Breast epithelium (tissue), 4 donors: ENCODE data around the gene PRKG1. TPM values are rescaled to one million over a fixed set of nuclear protein-coding genes. Genes with fewer than 3 reads are reported as not detected.

Experiments
- DNase-seq, 2 donors: peaks; one replicate each; pipeline ENCODE4 v3.0.0-alpha.2; 2019; ENCODE audit warnings: low spot score in 2 of 2
- H3K27ac ChIP-seq, 2 donors: fragments of 200-600 bp; sonication (generic) in 1 of 2; one replicate each; pipeline ENCODE4 v1.5.1; 2016 to 2019; ENCODE audit warnings: mild to moderate bottlenecking in 1 of 2
- H3K27me3 ChIP-seq, 2 donors: fragments of 200-600 bp; sonication (generic) in 1 of 2; one replicate each; pipeline versions ENCODE4 v1.5.1 to v1.6.0; 2017 to 2019; ENCODE audit warnings: control low read depth in 1 of 2, mild to moderate bottlenecking in 1 of 2
- H3K36me3 ChIP-seq: fragments of 200-600 bp; one replicate; pipeline ENCODE4 v1.5.1; 2019
- H3K4me1 ChIP-seq, 2 donors: fragments of 200-600 bp; sonication (generic); one replicate each; pipeline ENCODE4 v1.5.1; 2016 to 2019; ENCODE audit warnings: control low read depth in 1 of 2
- H3K4me3 ChIP-seq, 3 donors: fragments of 200-600 bp; sonication (generic); 1 replicate in 2 of 3; 2 replicates in 1 of 3; pipeline ENCODE4 v1.5.1; 2016 to 2019; ENCODE audit warnings: mild to moderate bottlenecking in 3 of 3, moderate library complexity in 2 of 3
- H3K9me3 ChIP-seq, 2 donors: fragments of 200-600 bp; sonication (generic) in 1 of 2; one replicate each; pipeline ENCODE4 v1.5.1; 2016 to 2019; ENCODE audit warnings: control low read depth in 1 of 2
- CTCF ChIP-seq, 3 donors: fragments of 450-650 bp; IDR thresholded peaks; one replicate each; pipeline ENCODE4 v1.5.1; 2016 to 2017; ENCODE audit warnings: antibody characterized with exemption in 3 of 3, mild to moderate bottlenecking in 3 of 3, moderate library complexity in 3 of 3
- POLR2A ChIP-seq: fragments of 450-650 bp; IDR thresholded peaks from one replicate; pipeline ENCODE4 v1.6.1; 2016; ENCODE audit warnings: antibody characterized with exemption, mild to moderate bottlenecking, moderate library complexity
- POLR2AphosphoS5 ChIP-seq, 3 donors: sonication (generic); formaldehyde crosslinking; IDR thresholded peaks; one replicate each; pipeline ENCODE4 v1.6.1; 2017; ENCODE audit warnings: antibody characterized with exemption in 3 of 3
- intact Hi-C: fragments of 100-400 bp; cut with DNase I; formaldehyde crosslinking; loops from one replicate; pipeline ENCODE4 v1.15.1; 2023; ENCODE audit warnings: low total_unique reads
- total RNA-seq, 3 donors: library from RNA; depleted of rRNA; stranded (reverse); fragments of >200 nt; gene quantifications; one replicate each; pipeline ENCODE4 v1.1.0, GENCODE V29; 2016

PRKG1 gene
- total RNA-seq, 3 donors from 2014 or later, result 10.9 to 36.9 (median 19.7) TPM

- no peaks in the 10 kb centered on the region for H3K9me3 ChIP-seq
- H3K4me3 ChIP-seq, result no peak overlapping the region
- H3K27ac ChIP-seq, result no peak overlapping the region
- TF ChIP-seq POLR2AphosphoS5 (IDR thresholded peaks at IDR 0.05) (no peak), POLR2A (no peak), CTCF (IDR thresholded peaks at IDR 0.05) (no peak)
- H3K36me3 ChIP-seq, result no peaks in the 10 kb centered on the region
- intact Hi-C loops, result no loop called here
- no peaks in the 10 kb centered on the region for H3K4me1 ChIP-seq
- H3K27me3 ChIP-seq, result no peaks in the 10 kb centered on the region
- DNase-seq, result no peak
Measured at GRCh38 chr10:51106311-51106945, 32.1 kb downstream of the PRKG1 start.

- no peak for DNase-seq
- Histone ChIP-seq H3K27ac (no peak overlapping the region), H3K4me1 (no peaks in the 10 kb centered on the region), H3K36me3 (no peaks in the 10 kb centered on the region), H3K9me3 (no peaks in the 10 kb centered on the region), H3K27me3 (no peaks in the 10 kb centered on the region), H3K4me3 (no peak overlapping the region)
- intact Hi-C loops, result no loop called here
- TF ChIP-seq POLR2AphosphoS5 (IDR thresholded peaks at IDR 0.05) (no peak), CTCF (IDR thresholded peaks at IDR 0.05) (no peak), POLR2A (no peak)
Measured at GRCh38 chr10:51108406-51108805, 34.1 kb downstream of the PRKG1 start.

GRCh38 chr10:51109801-51110533, 35.7 kb downstream of the PRKG1 start:
- DNase-seq, result no peak
- H3K9me3 ChIP-seq, result no peaks in the 10 kb centered on the region
- no peak overlapping the region for H3K4me3 ChIP-seq
- no peak overlapping the region for H3K27ac ChIP-seq
- H3K36me3 ChIP-seq, result no peaks in the 10 kb centered on the region
- H3K4me1 ChIP-seq, result no peaks in the 10 kb centered on the region
- no peaks in the 10 kb centered on the region for H3K27me3 ChIP-seq
- TF ChIP-seq POLR2A, result no peak
- TF ChIP-seq CTCF (IDR thresholded peaks at IDR 0.05), result no peak
- no peak for TF ChIP-seq POLR2AphosphoS5 (IDR thresholded peaks at IDR 0.05)
- intact Hi-C loops, result no loop called here

- Histone ChIP-seq H3K27ac (no peak overlapping the region), H3K27me3 (no peaks in the 10 kb centered on the region), H3K36me3 (no peaks in the 10 kb centered on the region), H3K9me3 (no peaks in the 10 kb centered on the region), H3K4me3 (no peak overlapping the region), H3K4me1 (no peaks in the 10 kb centered on the region)
- intact Hi-C loops, result no loop called here
- TF ChIP-seq POLR2A (no peak), POLR2AphosphoS5 (IDR thresholded peaks at IDR 0.05) (no peak)
- no peak for DNase-seq
Measured at GRCh38 chr10:51112013-51112412, 37.7 kb downstream of the PRKG1 start.

- Histone ChIP-seq H3K4me1 (no peaks in the 10 kb centered on the region), H3K36me3 (no peaks in the 10 kb centered on the region), H3K27ac (no peak overlapping the region), H3K4me3 (no peak overlapping the region), H3K9me3 (no peaks in the 10 kb centered on the region), H3K27me3 (no peaks in the 10 kb centered on the region)
- intact Hi-C loops, result no loop called here
- no peak for DNase-seq
- TF ChIP-seq CTCF (IDR thresholded peaks at IDR 0.05) (no peak), POLR2AphosphoS5 (IDR thresholded peaks at IDR 0.05) (no peak), POLR2A (no peak)
Measured at GRCh38 chr10:51113007-51113406, 38.7 kb downstream of the PRKG1 start.
